H1 (cell line): ENCODE measurements around the gene RIPOR3. TPM values are rescaled to one million over a fixed set of nuclear protein-coding genes. Genes with fewer than 3 reads are reported as not detected.

ENCODE experiments used
- CBX8 ChIP-seq: fragments of 300-800, 300-1000 bp; sonication (generic); IDR thresholded peaks from 2 replicates; pipeline ENCODE4 v1.7.1; 2016; ENCODE audit warnings: low read depth, low read length, borderline replicate concordance
- CHD1 ChIP-seq: IDR thresholded peaks from 2 replicates; pipeline ENCODE4 v1.6.1; 2012; ENCODE audit warnings: low read depth, low read length, improper control_type of control experiment
- GTF2F1 ChIP-seq: IDR thresholded peaks from 2 replicates; pipeline ENCODE4 v1.6.1; 2012; ENCODE audit warnings: low read depth, low read length, improper control_type of control experiment, borderline replicate concordance
- HDAC6 ChIP-seq: IDR thresholded peaks from one replicate; pipeline ENCODE4 v1.7.1; 2012; ENCODE audit warnings: low read depth, mild to moderate bottlenecking, inconsistent platforms, low read length, moderate library complexity
- JUND ChIP-seq: IDR thresholded peaks from 2 replicates; pipeline ENCODE4 v1.6.1; 2011; ENCODE audit warnings: mild to moderate bottlenecking, improper control_type of control experiment, low read length
- POLR2AphosphoS5 ChIP-seq: IDR thresholded peaks from 2 replicates; pipeline ENCODE4 v1.6.1; 2011; ENCODE audit warnings: low read depth, low read length
- RFX5 ChIP-seq: IDR thresholded peaks from 2 replicates; pipeline ENCODE4 v1.6.1; 2011; ENCODE audit warnings: low read depth, low read length, improper control_type of control experiment, borderline replicate concordance
- RXRA ChIP-seq: IDR thresholded peaks from 2 replicates; pipeline ENCODE4 v1.6.1; 2011; ENCODE audit warnings: low read depth, mild to moderate bottlenecking, low read length, moderate library complexity; ENCODE audit not compliant: insufficient read depth
- TAF7 ChIP-seq: optimal IDR thresholded peaks from 2 replicates; pipeline ENCODE3; 2011; ENCODE audit warnings: low read depth, mild to moderate bottlenecking, inconsistent platforms, low read length, moderate library complexity, borderline replicate concordance
- polyA plus RNA-seq, 7 experiments: library from polyadenylated mRNA; depleted of rRNA in 3 of 7; stranded (reverse) in 5 of 7; unstranded in 2 of 7; fragments of >200 nt in 5 of 7; fragments of 200-250 nt in 2 of 7; gene quantifications; 1 replicate in 5 of 7; 2 replicates in 1 of 7; 4 replicates in 1 of 7; pipeline versions ENCODE4 v1.2.1 to v1.2.3, GENCODE V29; 2011 to 2013; ENCODE audit warnings: missing spikeins in 2 of 7, mixed read lengths in 2 of 7
- total RNA-seq: library from RNA; stranded (reverse); fragmentation: NEBNext Ultra II Directional; extraction: Animal tissue kit (Norgen Biotek cat#: 25700); gene quantifications from 2 replicates; pipeline ENCODE4 v1.2.1, GENCODE V29; 2021
- TF ChIP-seq, protein P1 (sequence below): fragments of 300-600 bp; sonication (generic); IDR thresholded peaks from 2 replicates; pipeline ENCODE4 v1.7.1; 2012; ENCODE audit warnings: low read length, moderate library complexity, mild to moderate bottlenecking, inconsistent platforms; ENCODE audit not compliant: insufficient replicate concordance
- TF ChIP-seq, protein P2 (sequence below): IDR thresholded peaks from 2 replicates; pipeline ENCODE4 v1.6.1; 2012; ENCODE audit warnings: inconsistent platforms

RIPOR3 gene
- total and polyA plus RNA-seq, 2 of the 8 experiments (the other 6 are each of a cell fraction or from before 2014, with no cell fraction given): 3.6 to 4.5 TPM

DNA sequence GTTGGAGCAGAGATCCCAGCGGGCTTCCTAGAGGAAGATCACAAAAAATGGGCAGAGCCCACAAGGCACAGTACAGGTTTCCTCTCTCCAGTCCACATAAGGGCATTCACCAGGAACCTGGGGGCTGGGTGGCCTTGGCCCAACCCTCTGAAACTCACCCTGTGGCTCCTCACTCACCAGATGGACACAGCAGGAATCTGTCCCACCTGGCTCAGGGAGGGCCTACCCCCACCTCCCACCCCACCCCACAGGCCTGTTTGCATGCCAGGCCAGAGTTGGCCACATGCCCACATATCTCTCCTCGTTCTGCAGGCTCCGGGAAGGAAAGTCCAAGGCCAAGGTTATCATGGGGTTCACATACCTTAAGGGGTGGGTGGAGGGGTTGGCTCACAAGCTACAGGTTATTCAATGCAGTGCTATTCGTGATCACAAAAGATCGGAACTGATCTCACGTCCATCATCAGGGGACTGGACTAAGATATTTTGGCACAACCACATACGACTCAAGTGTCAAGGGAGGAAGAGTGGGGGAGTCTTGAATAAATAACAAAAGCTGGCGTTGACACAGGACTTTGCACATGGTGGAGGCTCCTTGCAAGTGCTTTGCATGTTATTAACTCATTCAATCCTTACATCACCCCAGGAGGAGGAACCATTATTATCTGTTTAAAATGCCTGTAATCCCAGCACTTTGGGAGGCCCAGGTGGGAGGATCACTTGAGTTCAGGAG, 13.0 kb downstream of the RIPOR3 start (continued):
- TF ChIP-seq, protein P1, sequence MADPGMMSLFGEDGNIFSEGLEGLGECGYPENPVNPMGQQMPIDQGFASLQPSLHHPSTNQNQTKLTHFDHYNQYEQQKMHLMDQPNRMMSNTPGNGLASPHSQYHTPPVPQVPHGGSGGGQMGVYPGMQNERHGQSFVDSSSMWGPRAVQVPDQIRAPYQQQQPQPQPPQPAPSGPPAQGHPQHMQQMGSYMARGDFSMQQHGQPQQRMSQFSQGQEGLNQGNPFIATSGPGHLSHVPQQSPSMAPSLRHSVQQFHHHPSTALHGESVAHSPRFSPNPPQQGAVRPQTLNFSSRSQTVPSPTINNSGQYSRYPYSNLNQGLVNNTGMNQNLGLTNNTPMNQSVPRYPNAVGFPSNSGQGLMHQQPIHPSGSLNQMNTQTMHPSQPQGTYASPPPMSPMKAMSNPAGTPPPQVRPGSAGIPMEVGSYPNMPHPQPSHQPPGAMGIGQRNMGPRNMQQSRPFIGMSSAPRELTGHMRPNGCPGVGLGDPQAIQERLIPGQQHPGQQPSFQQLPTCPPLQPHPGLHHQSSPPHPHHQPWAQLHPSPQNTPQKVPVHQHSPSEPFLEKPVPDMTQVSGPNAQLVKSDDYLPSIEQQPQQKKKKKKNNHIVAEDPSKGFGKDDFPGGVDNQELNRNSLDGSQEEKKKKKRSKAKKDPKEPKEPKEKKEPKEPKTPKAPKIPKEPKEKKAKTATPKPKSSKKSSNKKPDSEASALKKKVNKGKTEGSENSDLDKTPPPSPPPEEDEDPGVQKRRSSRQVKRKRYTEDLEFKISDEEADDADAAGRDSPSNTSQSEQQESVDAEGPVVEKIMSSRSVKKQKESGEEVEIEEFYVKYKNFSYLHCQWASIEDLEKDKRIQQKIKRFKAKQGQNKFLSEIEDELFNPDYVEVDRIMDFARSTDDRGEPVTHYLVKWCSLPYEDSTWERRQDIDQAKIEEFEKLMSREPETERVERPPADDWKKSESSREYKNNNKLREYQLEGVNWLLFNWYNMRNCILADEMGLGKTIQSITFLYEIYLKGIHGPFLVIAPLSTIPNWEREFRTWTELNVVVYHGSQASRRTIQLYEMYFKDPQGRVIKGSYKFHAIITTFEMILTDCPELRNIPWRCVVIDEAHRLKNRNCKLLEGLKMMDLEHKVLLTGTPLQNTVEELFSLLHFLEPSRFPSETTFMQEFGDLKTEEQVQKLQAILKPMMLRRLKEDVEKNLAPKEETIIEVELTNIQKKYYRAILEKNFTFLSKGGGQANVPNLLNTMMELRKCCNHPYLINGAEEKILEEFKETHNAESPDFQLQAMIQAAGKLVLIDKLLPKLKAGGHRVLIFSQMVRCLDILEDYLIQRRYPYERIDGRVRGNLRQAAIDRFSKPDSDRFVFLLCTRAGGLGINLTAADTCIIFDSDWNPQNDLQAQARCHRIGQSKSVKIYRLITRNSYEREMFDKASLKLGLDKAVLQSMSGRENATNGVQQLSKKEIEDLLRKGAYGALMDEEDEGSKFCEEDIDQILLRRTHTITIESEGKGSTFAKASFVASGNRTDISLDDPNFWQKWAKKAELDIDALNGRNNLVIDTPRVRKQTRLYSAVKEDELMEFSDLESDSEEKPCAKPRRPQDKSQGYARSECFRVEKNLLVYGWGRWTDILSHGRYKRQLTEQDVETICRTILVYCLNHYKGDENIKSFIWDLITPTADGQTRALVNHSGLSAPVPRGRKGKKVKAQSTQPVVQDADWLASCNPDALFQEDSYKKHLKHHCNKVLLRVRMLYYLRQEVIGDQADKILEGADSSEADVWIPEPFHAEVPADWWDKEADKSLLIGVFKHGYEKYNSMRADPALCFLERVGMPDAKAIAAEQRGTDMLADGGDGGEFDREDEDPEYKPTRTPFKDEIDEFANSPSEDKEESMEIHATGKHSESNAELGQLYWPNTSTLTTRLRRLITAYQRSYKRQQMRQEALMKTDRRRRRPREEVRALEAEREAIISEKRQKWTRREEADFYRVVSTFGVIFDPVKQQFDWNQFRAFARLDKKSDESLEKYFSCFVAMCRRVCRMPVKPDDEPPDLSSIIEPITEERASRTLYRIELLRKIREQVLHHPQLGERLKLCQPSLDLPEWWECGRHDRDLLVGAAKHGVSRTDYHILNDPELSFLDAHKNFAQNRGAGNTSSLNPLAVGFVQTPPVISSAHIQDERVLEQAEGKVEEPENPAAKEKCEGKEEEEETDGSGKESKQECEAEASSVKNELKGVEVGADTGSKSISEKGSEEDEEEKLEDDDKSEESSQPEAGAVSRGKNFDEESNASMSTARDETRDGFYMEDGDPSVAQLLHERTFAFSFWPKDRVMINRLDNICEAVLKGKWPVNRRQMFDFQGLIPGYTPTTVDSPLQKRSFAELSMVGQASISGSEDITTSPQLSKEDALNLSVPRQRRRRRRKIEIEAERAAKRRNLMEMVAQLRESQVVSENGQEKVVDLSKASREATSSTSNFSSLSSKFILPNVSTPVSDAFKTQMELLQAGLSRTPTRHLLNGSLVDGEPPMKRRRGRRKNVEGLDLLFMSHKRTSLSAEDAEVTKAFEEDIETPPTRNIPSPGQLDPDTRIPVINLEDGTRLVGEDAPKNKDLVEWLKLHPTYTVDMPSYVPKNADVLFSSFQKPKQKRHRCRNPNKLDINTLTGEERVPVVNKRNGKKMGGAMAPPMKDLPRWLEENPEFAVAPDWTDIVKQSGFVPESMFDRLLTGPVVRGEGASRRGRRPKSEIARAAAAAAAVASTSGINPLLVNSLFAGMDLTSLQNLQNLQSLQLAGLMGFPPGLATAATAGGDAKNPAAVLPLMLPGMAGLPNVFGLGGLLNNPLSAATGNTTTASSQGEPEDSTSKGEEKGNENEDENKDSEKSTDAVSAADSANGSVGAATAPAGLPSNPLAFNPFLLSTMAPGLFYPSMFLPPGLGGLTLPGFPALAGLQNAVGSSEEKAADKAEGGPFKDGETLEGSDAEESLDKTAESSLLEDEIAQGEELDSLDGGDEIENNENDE: no peak
- no peak for TF ChIP-seq CHD1
- TF ChIP-seq RXRA: no peak
- no peak for TF ChIP-seq GTF2F1
- TF ChIP-seq HDAC6: no peak
- TF ChIP-seq JUND: no peak
- no peak for TF ChIP-seq CBX8
- TF ChIP-seq, protein P2, sequence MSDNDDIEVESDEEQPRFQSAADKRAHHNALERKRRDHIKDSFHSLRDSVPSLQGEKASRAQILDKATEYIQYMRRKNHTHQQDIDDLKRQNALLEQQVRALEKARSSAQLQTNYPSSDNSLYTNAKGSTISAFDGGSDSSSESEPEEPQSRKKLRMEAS: no peak
- TF ChIP-seq POLR2AphosphoS5: no peak
- TF ChIP-seq RFX5: no peak
- TF ChIP-seq TAF7: no peak
